ENCODE measurements around the gene NIP7.

DNA sequence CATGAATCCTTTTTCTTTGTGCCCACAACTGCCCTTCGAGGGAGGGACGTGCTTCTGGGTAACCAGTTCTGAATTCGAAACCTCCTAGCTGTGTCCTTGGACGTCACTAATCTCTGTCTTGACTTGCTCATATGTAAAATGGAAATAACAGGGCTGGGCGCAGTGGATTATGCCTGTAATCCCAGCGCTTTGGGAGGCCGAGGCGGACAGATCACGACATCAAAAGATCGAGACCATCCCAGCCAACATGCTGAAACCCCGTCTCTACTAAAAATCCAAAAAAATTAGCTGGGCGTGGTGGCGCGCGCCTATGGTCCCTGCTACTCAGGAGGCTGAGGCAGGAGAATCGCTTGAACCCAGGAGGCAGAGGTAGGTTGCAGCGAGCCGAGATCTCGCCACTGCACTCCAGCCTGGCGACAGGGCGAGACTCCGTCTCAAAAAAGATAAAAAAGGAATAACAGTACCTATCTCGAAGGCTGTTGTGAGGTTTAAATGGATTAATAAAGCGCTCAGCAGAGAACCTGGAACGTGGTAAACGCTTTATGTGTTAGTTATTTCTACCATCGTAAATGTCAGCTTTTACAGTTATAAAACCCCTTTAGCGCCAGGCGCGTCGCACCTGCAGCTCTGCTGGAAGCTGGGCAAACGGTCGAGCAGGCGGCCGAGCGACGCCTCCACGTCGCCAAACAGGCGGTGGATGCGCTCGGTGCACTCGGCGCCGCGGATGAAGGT lies 849 bp upstream of the NIP7 start:
- TF ChIP-seq, protein P1, sequence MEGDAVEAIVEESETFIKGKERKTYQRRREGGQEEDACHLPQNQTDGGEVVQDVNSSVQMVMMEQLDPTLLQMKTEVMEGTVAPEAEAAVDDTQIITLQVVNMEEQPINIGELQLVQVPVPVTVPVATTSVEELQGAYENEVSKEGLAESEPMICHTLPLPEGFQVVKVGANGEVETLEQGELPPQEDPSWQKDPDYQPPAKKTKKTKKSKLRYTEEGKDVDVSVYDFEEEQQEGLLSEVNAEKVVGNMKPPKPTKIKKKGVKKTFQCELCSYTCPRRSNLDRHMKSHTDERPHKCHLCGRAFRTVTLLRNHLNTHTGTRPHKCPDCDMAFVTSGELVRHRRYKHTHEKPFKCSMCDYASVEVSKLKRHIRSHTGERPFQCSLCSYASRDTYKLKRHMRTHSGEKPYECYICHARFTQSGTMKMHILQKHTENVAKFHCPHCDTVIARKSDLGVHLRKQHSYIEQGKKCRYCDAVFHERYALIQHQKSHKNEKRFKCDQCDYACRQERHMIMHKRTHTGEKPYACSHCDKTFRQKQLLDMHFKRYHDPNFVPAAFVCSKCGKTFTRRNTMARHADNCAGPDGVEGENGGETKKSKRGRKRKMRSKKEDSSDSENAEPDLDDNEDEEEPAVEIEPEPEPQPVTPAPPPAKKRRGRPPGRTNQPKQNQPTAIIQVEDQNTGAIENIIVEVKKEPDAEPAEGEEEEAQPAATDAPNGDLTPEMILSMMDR (IDR thresholded peaks at IDR 0.05) = no peak
- TF ChIP-seq POLR2A (IDR thresholded peaks at IDR 0.05) (no peak), POLR2AphosphoS5 (IDR thresholded peaks at IDR 0.05) (no peak)
